GM12878 (cell line): ENCODE measurements around the gene SLC6A17. TPM values are rescaled to one million over a fixed set of nuclear protein-coding genes. Genes with fewer than 3 reads are reported as not detected.

Source experiments
- ATAC-seq: fragments of 200-7000 bp; cut with Tn5 transposase; 3 replicates; pipeline ENCODE4 v1.9.1; 2020; ENCODE audit warnings: mild to moderate bottlenecking, moderate library complexity
- BruUV-seq: library from RNA; stranded (reverse); fragments of 400-500 nt; replicated peaks from 2 replicates; lab custom pipeline; 2021; lab: Mats Ljungman, UMichigan
- CTCF ChIA-PET: fragments of 300-600 bp; sonication (Branson Sonifier 250); formaldehyde crosslinking; extraction: SDS; loops from one replicate; lab custom pipeline; 2021; ENCODE audit warnings: inconsistent platforms; lab: Yijun Ruan, JAX
- POLR2A ChIA-PET: fragments of 350-600 bp; formaldehyde crosslinking; extraction: SDS; loops from one replicate; lab custom pipeline; 2021; ENCODE audit warnings: inconsistent platforms; lab: Charles Lee
- RAD21 ChIA-PET: fragments of 300-600 bp; sonication (Branson Sonifier 250); formaldehyde crosslinking; loops from one replicate; lab custom pipeline; 2023; ENCODE audit warnings: antibody characterized with exemption; ENCODE audit not compliant: unreplicated experiment; lab: Charles Lee
- SMC1A ChIA-PET: fragments of 300-600 bp; sonication (Branson Sonifier 250); formaldehyde crosslinking; loops from one replicate; lab custom pipeline; 2023; ENCODE audit not compliant: unreplicated experiment, uncharacterized antibody; lab: Charles Lee
- DNase-seq: peaks from one replicate; pipeline ENCODE4 v3.0.0-alpha.2; 2011; ENCODE audit warnings: low read depth, low spot score
- FAIRE-seq: peaks from 3 replicates; lab custom pipeline; 2011; peaks lifted over from hg19 to GRCh38; lab: Jason Lieb, UNC
- H2AFZ ChIP-seq: 2 replicates; pipeline ENCODE4 v1.6.0; 2011; ENCODE audit warnings: low read depth, low read length, control low read depth; ENCODE audit not compliant: control insufficient read depth
- H3K27ac ChIP-seq: 2 replicates; pipeline ENCODE4 v1.5.1; 2011; ENCODE audit warnings: control low read depth; ENCODE audit not compliant: control insufficient read depth, insufficient read depth
- H3K27me3 ChIP-seq, 2 experiments: replicated peaks in 1 of 2; 2 replicates each; pipeline versions ENCODE4 v1.6.0 to v1.6.1; 2011; ENCODE audit warnings: low read length in 1 of 2; ENCODE audit not compliant: control insufficient read depth in 2 of 2, insufficient read depth in 2 of 2
- H3K36me3 ChIP-seq, 2 experiments: 2 replicates each; pipeline ENCODE4 v1.5.1; 2011; ENCODE audit warnings: low read length in 1 of 2; ENCODE audit not compliant: control insufficient read depth in 2 of 2, insufficient read depth in 2 of 2
- H3K4me1 ChIP-seq: 2 replicates; pipeline ENCODE4 v1.6.1; 2011; ENCODE audit warnings: mild to moderate bottlenecking, low read length, moderate library complexity, mixed read lengths; ENCODE audit not compliant: control insufficient read depth, insufficient read depth
- H3K4me2 ChIP-seq: 2 replicates; pipeline ENCODE4 v1.6.0; 2011; ENCODE audit warnings: control low read depth; ENCODE audit not compliant: control insufficient read depth, insufficient read depth
- H3K4me3 ChIP-seq: fragments of 200-600 bp; sonication (generic); 2 replicates; pipeline ENCODE4 v1.5.1; 2016
- H3K79me2 ChIP-seq: 2 replicates; pipeline ENCODE4 v1.6.0; 2011; ENCODE audit warnings: low read length; ENCODE audit not compliant: control insufficient read depth, insufficient read depth
- H3K9ac ChIP-seq: 2 replicates; pipeline ENCODE4 v1.8.0; 2011; ENCODE audit warnings: low read length, control low read depth, mixed read lengths; ENCODE audit not compliant: control insufficient read depth, insufficient read depth
- H3K9me3 ChIP-seq: replicated peaks from 3 replicates; pipeline ENCODE4 v1.5.1; 2011; ENCODE audit warnings: mild to moderate bottlenecking, low read length; ENCODE audit not compliant: control insufficient read depth, insufficient read depth
- H4K20me1 ChIP-seq: 2 replicates; pipeline ENCODE4 v1.6.0; 2011; ENCODE audit not compliant: control insufficient read depth, insufficient read depth
- BCLAF1 ChIP-seq: fragments of 450-650 bp; IDR thresholded peaks from 2 replicates; pipeline ENCODE4 v1.6.1; 2017; ENCODE audit warnings: antibody characterized with exemption, mild to moderate bottlenecking, moderate library complexity
- CBFB ChIP-seq: IDR thresholded peaks from 2 replicates; pipeline ENCODE4 v1.6.1; 2016; ENCODE audit warnings: antibody characterized with exemption, low read depth
- CBX5 ChIP-seq: sonication (generic); IDR thresholded peaks from 2 replicates; pipeline ENCODE4 v1.6.1; 2016; ENCODE audit warnings: low read depth, moderate library complexity, mild to moderate bottlenecking, inconsistent platforms
- E2F8 ChIP-seq: fragments of 450-650 bp; IDR thresholded peaks from 2 replicates; pipeline ENCODE4 v1.6.1; 2018; ENCODE audit warnings: mild to moderate bottlenecking, low read depth, moderate library complexity; ENCODE audit not compliant: partially characterized antibody
- E4F1 ChIP-seq: fragments of 450-650 bp; IDR thresholded peaks from 2 replicates; pipeline ENCODE4 v1.6.1; 2018; ENCODE audit warnings: borderline replicate concordance, mild to moderate bottlenecking; ENCODE audit not compliant: partially characterized antibody
- NFYA ChIP-seq: IDR thresholded peaks from 2 replicates; pipeline ENCODE4 v1.6.1; 2011; ENCODE audit warnings: low read depth, mild to moderate bottlenecking, low read length, improper control_type of control experiment, borderline replicate concordance
- NR2C1 ChIP-seq: fragments of 450-650 bp; IDR thresholded peaks from 2 replicates; pipeline ENCODE4 v1.6.1; 2017; ENCODE audit warnings: antibody characterized with exemption, mild to moderate bottlenecking, moderate library complexity
- RAD21 ChIP-seq: IDR thresholded peaks from 2 replicates; pipeline ENCODE4 v1.6.1; 2011; ENCODE audit warnings: mild to moderate bottlenecking, low read depth, low read length, moderate library complexity; ENCODE audit not compliant: insufficient read depth
- RAD51 ChIP-seq: fragments of 450-650 bp; IDR thresholded peaks from 2 replicates; pipeline ENCODE4 v1.6.1; 2016; ENCODE audit warnings: moderate library complexity, mild to moderate bottlenecking, inconsistent platforms
- STAT1 ChIP-seq: fragments of 450-650 bp; conservative IDR thresholded peaks from 2 replicates; pipeline ENCODE4 v1.6.1; 2014; ENCODE audit warnings: antibody characterized with exemption, mild to moderate bottlenecking
- TAF1 ChIP-seq: IDR thresholded peaks from 2 replicates; pipeline ENCODE4 v1.6.1; 2011; ENCODE audit warnings: mild to moderate bottlenecking, low read depth, low read length, borderline replicate concordance
- USF1 ChIP-seq: IDR thresholded peaks from 2 replicates; pipeline ENCODE4 v1.6.1; 2011; ENCODE audit warnings: borderline replicate concordance, low read depth, mild to moderate bottlenecking, moderate library complexity, mixed read lengths, low read length; ENCODE audit not compliant: insufficient read depth; ENCODE audit errors: extremely low read length
- WGBS: methylation state at CpG from one replicate; pipeline ENCODE4 v1.1.6; 2016; ENCODE audit warnings: low lambda C conversion rate; ENCODE audit not compliant: insufficient replicate concordance, insufficient coverage; ENCODE audit errors: missing lambda C conversion rate; 5-methylcytosine and 5-hydroxymethylcytosine counted together
- in situ Hi-C: fragments of 300-500 bp; cut with MboI; formaldehyde crosslinking; loops from 9 replicates; pipeline ENCODE4 v1.14.3; 2018; ENCODE audit warnings: mixed read lengths
- intact Hi-C: fragments of 100-400 bp; cut with micrococcal nuclease; formaldehyde crosslinking; loops from one replicate; pipeline ENCODE4 v1.14.2; 2022; ENCODE audit not compliant: unreplicated experiment
- polyA plus RNA-seq, 11 experiments: library from polyadenylated mRNA; depleted of rRNA in 4 of 11; unstranded in 6 of 11; stranded (reverse) in 5 of 11; fragments of >200 nt; fragmentation: Nextera tagmentation in 4 of 11; fragmentation: Illumina TruSeq in 1 of 11; extraction: Ambion mirVana in 4 of 11; extraction: Trizol in 1 of 11; gene quantifications; 1 replicate in 1 of 11; 2 replicates in 10 of 11; pipeline versions ENCODE4 v1.2.1 to v1.2.3, GENCODE V29; 2011 to 2016; ENCODE audit warnings: inconsistent platforms in 2 of 11, missing spikeins in 2 of 11, low read depth in 1 of 11
- total RNA-seq, 4 experiments: library from RNA; depleted of rRNA in 3 of 4; stranded (reverse); fragments of >200 nt in 3 of 4; fragmentation: Illumina TruSeq in 1 of 4; extraction: Trizol in 1 of 4; gene quantifications; 2 replicates each; pipeline versions ENCODE4 v1.2.1 to v1.2.3, GENCODE V29; 2013 to 2021

SLC6A17 gene
- total and polyA plus RNA-seq, 10 of the 15 experiments (the other 5 are each of a cell fraction or from before 2014, with no cell fraction given): not detected

GRCh38 chr1:110205156-110205555 lies 54.9 kb downstream of the SLC6A17 start:
- H3K4me3 ChIP-seq: no peak overlapping the region
- H3K36me3 ChIP-seq: no peaks in the 10 kb centered on the region
- in situ Hi-C loops: loop anchor here (5.0 kb wide), 1 partner anchor 202 kb away; the partner anchor contains the start of gene LAMTOR5
- peaks cover 0 to 2% of the 10 kb centered on the region in 2 experiments; a peak in 2 of 4 replicates for H3K27me3 ChIP-seq
- CTCF ChIA-PET: interaction anchor here (0.5 to 18.8 kb wide), 8 partner anchors 10 to 292 kb away, joined by 3 to 753 read pairs (median 48); partner anchors contain the start of gene LAMTOR5
- no peaks in the 10 kb centered on the region for H3K9me3 ChIP-seq
- H3K9ac ChIP-seq: no peak overlapping the region
- POLR2A ChIA-PET: interaction anchor here (0.7 kb wide), 1 partner anchor 131 kb away, joined by 3 read pairs; no protein-coding TSS in a partner anchor
- no peaks in the 10 kb centered on the region for H3K79me2 ChIP-seq
- no TSS peak for BruUV-seq
- no peak overlapping the region for H2AFZ ChIP-seq
- FAIRE-seq: no peak
- SMC1A ChIA-PET: interaction anchor here (1.1 to 17.8 kb wide), 5 partner anchors 35 to 291 kb away, joined by 3 to 524 read pairs (median 28); no protein-coding TSS in a partner anchor
- intact Hi-C loops: no loop called here
- H3K27ac ChIP-seq: no peak overlapping the region
- RAD21 ChIA-PET: interaction anchor here (1.0 to 6.0 kb wide), 4 partner anchors 108 to 290 kb away, joined by 3 to 71 read pairs (median 34); no protein-coding TSS in a partner anchor
- no peak for ATAC-seq
- H4K20me1 ChIP-seq: no peaks in the 10 kb centered on the region
- WGBS: 49% methylated on average over 4 of the region's 4 CpGs
- H3K4me2 ChIP-seq: no peak overlapping the region
- no peak for DNase-seq
- H3K4me1 ChIP-seq: peaks cover 4% of the 10 kb centered on the region; the same call in 1 of the 2 replicates
- TF ChIP-seq TAF1 (no peak), RAD51 (no peak), NFYA (no peak), CBX5 (no peak), RAD21 (no peak), E2F8 (no peak), CBFB (no peak), STAT1 (no peak), USF1 (no peak), NR2C1 (no peak), BCLAF1 (no peak), E4F1 (no peak)
